ENCODE data around the gene HOXB4.
A peak's percentile ranks its signal among the peaks of the same experiment; 100 is the strongest.
"Not testable (repeated sequence)": the region's sequence is repeated elsewhere in the genome, so short reads cannot be mapped to it uniquely, and the experiment has no call there.

HOXB4 gene

GRCh38 chr17:48546137-48546923, 31.8 kb downstream of the HOXB4 start:
- DNase-seq: no peak

GRCh38 chr17:48545539-48545938, 32.6 kb downstream of the HOXB4 start:
- no peak for DNase-seq

GRCh38 chr17:48545022-48545375, 33.2 kb downstream of the HOXB4 start, which contains the start of gene HOXB2:
TSS of gene HOXB2 (minus strand) at chr17:48545109. CDS start at chr17:48544911, 198 bp downstream.
- DNase-seq: no peak

GRCh38 chr17:48544349-48545021, 33.7 kb downstream of the HOXB4 start:
- DNase-seq: peak; percentile 19

GRCh38 chr17:48543854-48544348, 34.2 kb downstream of the HOXB4 start:
- no peak for DNase-seq

GRCh38 chr17:48543107-48543853, 34.9 kb downstream of the HOXB4 start:
- DNase-seq: peak; percentile 48

GRCh38 chr17:48542698-48543106, 35.4 kb downstream of the HOXB4 start:
- no peak for DNase-seq

GRCh38 chr17:48542114-48542656, 36.0 kb downstream of the HOXB4 start:
- no peak for DNase-seq

- no peak for DNase-seq
Measured at GRCh38 chr17:48541577-48542113, 36.5 kb downstream of the HOXB4 start.

GRCh38 chr17:48541036-48541576, 37.0 kb downstream of the HOXB4 start:
- DNase-seq: no peak

- DNase-seq: no peak
Measured at GRCh38 chr17:48540213-48540612, 37.9 kb downstream of the HOXB4 start.

- DNase-seq: peak; percentile 59
Measured at GRCh38 chr17:48539177-48539576, 39.0 kb downstream of the HOXB4 start.

GRCh38 chr17:48537316-48537715, 40.8 kb downstream of the HOXB4 start:
- DNase-seq: no peak

- not testable (repeated sequence) for DNase-seq
Measured at GRCh38 chr17:48535793-48536559, 42.2 kb downstream of the HOXB4 start.

- no peak for DNase-seq
Measured at GRCh38 chr17:48532261-48532660, 45.9 kb downstream of the HOXB4 start.

GRCh38 chr17:48530887-48531272, 47.3 kb downstream of the HOXB4 start, which contains the start of gene HOXB1:
TSS of gene HOXB1 (minus strand) at chr17:48531011. CDS start at chr17:48530904, 107 bp downstream.
- DNase-seq: no peak

- DNase-seq: no peak
Measured at GRCh38 chr17:48530208-48530886, 47.8 kb downstream of the HOXB4 start.

- DNase-seq: no peak
Measured at GRCh38 chr17:48529683-48530009, 48.5 kb downstream of the HOXB4 start.

GRCh38 chr17:48528936-48529682, 49.0 kb downstream of the HOXB4 start:
- DNase-seq: no peak

- no peak for DNase-seq
Measured at GRCh38 chr17:48528153-48528935, 49.8 kb downstream of the HOXB4 start.

All from EL (cell line).